H1 (cell line): ENCODE results near the gene GDF15. TPM values are rescaled to one million over a fixed set of nuclear protein-coding genes. Genes with fewer than 3 reads are reported as not detected.

Experiments
- CTCF ChIA-PET: fragments of 300-600 bp; sonication (Branson Sonifier 250); formaldehyde crosslinking; loops from one replicate; lab custom pipeline; 2021; ENCODE audit not compliant: partially characterized antibody; lab: Charles Lee
- POLR2A ChIA-PET: fragments of 300-600 bp; sonication (Branson Sonifier 250); formaldehyde crosslinking; loops from one replicate; lab custom pipeline; 2021; ENCODE audit warnings: inconsistent platforms; ENCODE audit not compliant: partially characterized antibody; lab: Charles Lee
- DNase-seq, 2 experiments: peaks; one replicate each; pipeline versions ENCODE4 v3.0.0 to v3.0.0-alpha.2; 2010 to 2022; ENCODE audit warnings: low spot score in 2 of 2, low read depth in 1 of 2, mixed read lengths in 1 of 2
- FAIRE-seq: peaks from 2 replicates; lab custom pipeline; 2011; peaks lifted over from hg19 to GRCh38; lab: Jason Lieb, UNC
- H2AFZ ChIP-seq: 2 replicates; pipeline ENCODE4 v1.8.1; 2012; ENCODE audit warnings: low read length, inconsistent platforms
- H2AK5ac ChIP-seq: 2 replicates; pipeline ENCODE4 v1.6.1; 2013; ENCODE audit warnings: low read depth, low read length
- H2BK120ac ChIP-seq: replicated peaks from 2 replicates; pipeline ENCODE3; 2013; ENCODE audit warnings: low read depth, low read length, inconsistent platforms
- H2BK12ac ChIP-seq: 2 replicates; pipeline ENCODE4 v1.6.1; 2013; ENCODE audit warnings: low read depth, low read length
- H2BK15ac ChIP-seq: 2 replicates; pipeline ENCODE4 v1.6.1; 2013; ENCODE audit warnings: low read length
- H2BK20ac ChIP-seq: 2 replicates; pipeline ENCODE4 v1.6.1; 2013; ENCODE audit warnings: low read length
- H2BK5ac ChIP-seq: 2 replicates; pipeline ENCODE4 v1.6.1; 2013; ENCODE audit warnings: low read depth, low read length
- H3K14ac ChIP-seq: 2 replicates; pipeline ENCODE4 v1.6.1; 2013; ENCODE audit warnings: inconsistent platforms; ENCODE audit not compliant: insufficient read length
- H3K18ac ChIP-seq: 2 replicates; pipeline ENCODE4 v1.6.1; 2013; ENCODE audit warnings: low read length; ENCODE audit errors: extremely low read depth
- H3K23ac ChIP-seq: 2 replicates; pipeline ENCODE4 v1.6.1; 2013; ENCODE audit warnings: inconsistent platforms; ENCODE audit not compliant: insufficient read length
- H3K23me2 ChIP-seq: 2 replicates; pipeline ENCODE4 v1.6.1; 2013; ENCODE audit warnings: low read depth, low read length
- H3K27ac ChIP-seq: 2 replicates; pipeline ENCODE4 v1.6.1; 2011; ENCODE audit warnings: low read depth, low read length, inconsistent platforms
- H3K27me3 ChIP-seq, 4 experiments: replicated peaks in 1 of 4; 1 replicate in 1 of 4; 2 replicates in 3 of 4; pipeline versions ENCODE4 v1.6.1 to v1.8.1; 2011 to 2013; ENCODE audit warnings: low read length in 3 of 4, mild to moderate bottlenecking in 3 of 4, inconsistent platforms in 2 of 4, mixed read lengths in 2 of 4, moderate library complexity in 1 of 4; ENCODE audit not compliant: control insufficient read depth in 3 of 4, insufficient read depth in 3 of 4; ENCODE audit errors: extremely low read depth in 1 of 4
- H3K36me3 ChIP-seq, 4 experiments: 2 replicates each; pipeline versions ENCODE4 v1.6.1 to v1.8.1; 2011 to 2013; ENCODE audit warnings: mild to moderate bottlenecking in 4 of 4, low read length in 3 of 4, moderate library complexity in 2 of 4, control low read depth in 1 of 4, inconsistent platforms in 1 of 4; ENCODE audit not compliant: insufficient read depth in 4 of 4, control insufficient read depth in 2 of 4
- H3K4ac ChIP-seq: replicated peaks from 2 replicates; pipeline ENCODE3; 2013; ENCODE audit warnings: low read length, low read depth, mixed read lengths, inconsistent platforms; ENCODE audit not compliant: insufficient read length
- H3K4me1 ChIP-seq, 4 experiments: replicated peaks in 1 of 4; 1 replicate in 1 of 4; 2 replicates in 3 of 4; pipeline versions ENCODE4 v1.6.1 to v1.8.1; 2011 to 2013; ENCODE audit warnings: low read length in 3 of 4, inconsistent platforms in 2 of 4, mixed read lengths in 1 of 4; ENCODE audit not compliant: insufficient read depth in 4 of 4, control insufficient read depth in 3 of 4
- H3K4me2 ChIP-seq, 2 experiments: 2 replicates each; pipeline versions ENCODE4 v1.6.1 to v1.8.1; 2011 to 2013; ENCODE audit warnings: low read depth in 2 of 2, low read length in 2 of 2, control low read depth in 1 of 2, inconsistent platforms in 1 of 2, mild to moderate bottlenecking in 1 of 2; ENCODE audit not compliant: insufficient read depth in 1 of 2
- H3K4me3 ChIP-seq, 4 experiments: fragments of 200-600, 300-600 bp in 1 of 4; sonication (generic), shearing (Covaris generic), sonication (Bioruptor Twin) in 1 of 4; 2 replicates each; pipeline versions ENCODE4 v1.5.1 to v1.8.1; 2011 to 2016; ENCODE audit warnings: low read length in 4 of 4, low read depth in 3 of 4, control low read depth in 2 of 4, inconsistent platforms in 2 of 4, mild to moderate bottlenecking in 2 of 4, mixed read lengths in 1 of 4, moderate library complexity in 1 of 4; ENCODE audit not compliant: insufficient read depth in 2 of 4; ENCODE audit errors: extremely low read depth in 1 of 4
- H3K56ac ChIP-seq: replicated peaks from 2 replicates; pipeline ENCODE3; 2013; ENCODE audit warnings: low read depth, mild to moderate bottlenecking, mixed read lengths, low read length, inconsistent platforms; ENCODE audit not compliant: insufficient read length
- H3K79me1 ChIP-seq: 2 replicates; pipeline ENCODE4 v1.6.1; 2013; ENCODE audit warnings: low read depth, low read length, control low read depth
- H3K79me2 ChIP-seq, 2 experiments: 2 replicates each; pipeline versions ENCODE4 v1.6.1 to v1.8.1; 2012 to 2013; ENCODE audit warnings: low read length in 2 of 2, mild to moderate bottlenecking in 2 of 2, inconsistent platforms in 1 of 2; ENCODE audit not compliant: insufficient read depth in 2 of 2, control insufficient read depth in 1 of 2
- H3K9ac ChIP-seq, 4 experiments: replicated peaks in 1 of 4; 1 replicate in 1 of 4; 2 replicates in 3 of 4; pipeline versions ENCODE4 v1.6.1 to v1.8.1; 2011 to 2013; ENCODE audit warnings: low read depth in 3 of 4, low read length in 3 of 4, control low read depth in 2 of 4, mild to moderate bottlenecking in 2 of 4, moderate library complexity in 2 of 4, inconsistent platforms in 1 of 4; ENCODE audit errors: extremely low read depth in 1 of 4
- H3K9me3 ChIP-seq, 2 experiments: 2 replicates each; pipeline versions ENCODE4 v1.6.1 to v1.8.1; 2012 to 2013; ENCODE audit warnings: mild to moderate bottlenecking in 2 of 2, moderate library complexity in 2 of 2, control low read depth in 1 of 2, inconsistent platforms in 1 of 2, low read depth in 1 of 2, low read length in 1 of 2, mixed read lengths in 1 of 2; ENCODE audit not compliant: insufficient read depth in 2 of 2
- H4K20me1 ChIP-seq, 2 experiments: replicated peaks in 1 of 2; 2 replicates each; pipeline versions ENCODE3 to v1.8.1; 2011 to 2013; ENCODE audit warnings: inconsistent platforms in 2 of 2, low read length in 2 of 2, mild to moderate bottlenecking in 1 of 2; ENCODE audit not compliant: insufficient read depth in 2 of 2, control insufficient read depth in 1 of 2
- H4K5ac ChIP-seq: 2 replicates; pipeline ENCODE4 v1.6.1; 2013; ENCODE audit warnings: low read length, low read depth, mixed read lengths, inconsistent platforms; ENCODE audit not compliant: insufficient read length
- H4K8ac ChIP-seq: 2 replicates; pipeline ENCODE4 v1.8.0; 2013; ENCODE audit warnings: mild to moderate bottlenecking, moderate library complexity, low read length, inconsistent platforms; ENCODE audit not compliant: insufficient read depth; ENCODE audit errors: extremely low read depth
- H4K91ac ChIP-seq: replicated peaks from 2 replicates; pipeline ENCODE3; 2013; ENCODE audit warnings: low read length, mixed read lengths, inconsistent platforms; ENCODE audit not compliant: insufficient read length
- BACH1 ChIP-seq: IDR thresholded peaks from 2 replicates; pipeline ENCODE4 v1.6.1; 2012; ENCODE audit warnings: low read length, improper control_type of control experiment
- GTF2F1 ChIP-seq: IDR thresholded peaks from 2 replicates; pipeline ENCODE4 v1.6.1; 2012; ENCODE audit warnings: low read depth, low read length, improper control_type of control experiment, borderline replicate concordance
- JUN ChIP-seq: IDR thresholded peaks from 2 replicates; pipeline ENCODE4 v1.6.1; 2011; ENCODE audit warnings: low read depth, mild to moderate bottlenecking, improper control_type of control experiment, low read length
- KDM4A ChIP-seq: IDR thresholded peaks from one replicate; pipeline ENCODE4 v1.7.1; 2012; ENCODE audit warnings: low read depth, mild to moderate bottlenecking, moderate library complexity, low read length, inconsistent platforms; ENCODE audit not compliant: severe bottlenecking
- NANOG ChIP-seq: IDR thresholded peaks from 2 replicates; pipeline ENCODE4 v1.6.1; 2011; ENCODE audit warnings: low read length, low read depth, mild to moderate bottlenecking, inconsistent platforms; ENCODE audit not compliant: insufficient read depth, poor library complexity, severe bottlenecking
- SP1 ChIP-seq: IDR thresholded peaks from 2 replicates; pipeline ENCODE4 v1.6.1; 2011; ENCODE audit warnings: low read depth, low read length
- WGBS, 2 experiments: shearing (Covaris generic) in 1 of 2; methylation state at CpG; one replicate each; pipeline versions ENCODE4 v1.1.6 to v1.1.7; 2013 to 2015; ENCODE audit warnings: low lambda C conversion rate in 2 of 2, mixed read lengths in 2 of 2, inconsistent platforms in 1 of 2, low coverage in 1 of 2, missing lambda C conversion rate in 1 of 2; ENCODE audit not compliant: insufficient replicate concordance in 2 of 2, insufficient coverage in 1 of 2, insufficient read length in 1 of 2; ENCODE audit errors: extremely low coverage in 1 of 2, missing lambda C conversion rate in 1 of 2; 5-methylcytosine and 5-hydroxymethylcytosine counted together
- polyA plus RNA-seq, 7 experiments: library from polyadenylated mRNA; depleted of rRNA in 3 of 7; stranded (reverse) in 5 of 7; unstranded in 2 of 7; fragments of >200 nt in 5 of 7; fragments of 200-250 nt in 2 of 7; gene quantifications; 1 replicate in 5 of 7; 2 replicates in 1 of 7; 4 replicates in 1 of 7; pipeline versions ENCODE4 v1.2.1 to v1.2.3, GENCODE V29; 2011 to 2013; ENCODE audit warnings: missing spikeins in 2 of 7, mixed read lengths in 2 of 7
- total RNA-seq: library from RNA; stranded (reverse); fragmentation: NEBNext Ultra II Directional; extraction: Animal tissue kit (Norgen Biotek cat#: 25700); gene quantifications from 2 replicates; pipeline ENCODE4 v1.2.1, GENCODE V29; 2021
- TF ChIP-seq, protein P1 (sequence below): IDR thresholded peaks from 2 replicates; pipeline ENCODE4 v1.6.1; 2011; ENCODE audit warnings: low read depth, mild to moderate bottlenecking, low read length; ENCODE audit not compliant: insufficient read depth

The GDF15 gene
- total and polyA plus RNA-seq, 2 of the 8 experiments (the other 6 are each of a cell fraction or from before 2014, with no cell fraction given) = 4.1 to 8.5 TPM

DNA sequence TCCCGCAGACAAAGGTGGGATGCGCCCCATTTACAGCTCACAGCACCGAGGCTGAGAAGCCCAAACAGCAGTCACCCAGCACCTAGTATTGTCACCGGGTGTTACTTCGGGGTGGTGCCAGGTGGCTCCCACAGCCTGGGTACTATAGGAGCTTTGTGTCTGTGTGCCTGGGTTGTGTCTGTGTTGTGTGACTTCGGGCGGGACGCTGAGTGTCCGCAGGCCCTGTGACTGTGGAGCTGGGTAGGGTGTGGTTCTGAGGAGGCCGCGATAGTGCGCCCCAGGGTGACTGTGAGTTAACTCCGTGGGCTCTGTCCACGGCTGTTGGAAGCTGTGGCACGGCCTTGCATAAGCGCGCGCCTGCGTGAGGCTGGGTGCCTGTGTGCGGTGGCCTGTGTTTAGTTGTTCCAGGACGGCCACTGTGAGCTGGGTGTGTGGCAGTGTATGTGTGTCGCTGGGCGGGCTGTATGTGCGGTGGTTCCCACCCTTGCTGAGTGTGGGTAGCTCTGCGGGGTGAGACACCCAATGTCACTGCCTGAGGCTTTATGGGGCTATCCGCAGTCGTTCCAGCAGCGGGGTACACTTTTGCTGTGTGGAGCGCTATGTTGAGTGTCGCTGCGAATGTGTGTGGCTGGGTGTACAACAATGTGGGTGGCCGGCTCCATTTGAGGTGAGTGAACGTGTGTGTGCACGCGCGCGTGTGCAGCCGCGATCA lies 32.7 kb downstream of the GDF15 start:
- Histone ChIP-seq H3K23ac (no peak overlapping the region), H2BK20ac (peak overlapping the region; percentile 66; the same call in 1 of the 2 replicates), H2AK5ac (peak overlapping the region; percentile 89; the same call in 1 of the 2 replicates), H3K18ac (peak overlapping the region; percentile 71), H3K4me2 (peak overlapping the region; percentile 72 to 88), H2AFZ (no peak overlapping the region), H3K9ac (no peak overlapping the region), H3K79me2 (peaks cover 0 to 4% of the 10 kb centered on the region in 2 experiments; a peak in 1 of 4 replicates), H2BK15ac (peak overlapping the region; percentile 99), H3K27me3 (peaks cover 5 to 29% (median 23%) of the 10 kb centered on the region in 4 experiments), H3K4me3 (peak overlapping the region; percentile 15 to 61 (median 38); a peak in 7 of 8 replicates), H3K4ac (peak overlapping the region; percentile 59), H3K23me2 (peaks cover 19% of the 10 kb centered on the region; the same call in 1 of the 2 replicates), H3K27ac (no peak overlapping the region), H3K79me1 (no peaks in the 10 kb centered on the region), H3K36me3 (no peaks in the 10 kb centered on the region), H4K91ac (peak overlapping the region; percentile 99), H3K56ac (no peak overlapping the region), H2BK12ac (peak overlapping the region; percentile 99; the same call in 1 of the 2 replicates), H2BK120ac (peak overlapping the region; percentile 69), H4K20me1 (peaks cover 4 to 7% of the 10 kb centered on the region in 2 experiments), H4K8ac (peak overlapping the region; percentile 45; the same call in 1 of the 2 replicates), H4K5ac (no peak overlapping the region), H3K14ac (no peak overlapping the region), H2BK5ac (peak overlapping the region; percentile 75; the same call in 1 of the 2 replicates), H3K4me1 (peaks cover 0 to 33% (median 23%) of the 10 kb centered on the region in 4 experiments; a peak in 6 of 7 replicates), H3K9me3 (no peaks in the 10 kb centered on the region)
- ChIA-PET POLR2A (interaction anchor here (0.8 to 6.8 kb wide), 14 partner anchors 10 to 138 kb away, joined by 3 to 72 read pairs (median 4); partner anchors contain the start of genes JUND and PGPEP1), CTCF (interaction anchor here (1.1 to 11.0 kb wide), 18 partner anchors 9 to 521 kb away, joined by 3 to 177 read pairs (median 4); partner anchors contain the start of gene GDF15)
- no peak for DNase-seq
- 31% methylated on average over 39 of the region's 39 CpGs; no CpG with 5 or more reads in 1 of the 2 experiments for WGBS, 2 experiments
- no peak for FAIRE-seq
- TF ChIP-seq KDM4A = peak; percentile 68
- no peak for TF ChIP-seq NANOG
- TF ChIP-seq SP1 = no peak
- TF ChIP-seq, protein P1, sequence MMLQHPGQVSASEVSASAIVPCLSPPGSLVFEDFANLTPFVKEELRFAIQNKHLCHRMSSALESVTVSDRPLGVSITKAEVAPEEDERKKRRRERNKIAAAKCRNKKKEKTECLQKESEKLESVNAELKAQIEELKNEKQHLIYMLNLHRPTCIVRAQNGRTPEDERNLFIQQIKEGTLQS = no peak
- no peak for TF ChIP-seq GTF2F1
- peak; percentile 29; the same call in 1 of the 2 replicates for TF ChIP-seq BACH1
- TF ChIP-seq JUN = no peak
